ENCODE results near the gene DES. TPM values are rescaled to one million over a fixed set of nuclear protein-coding genes. Genes with fewer than 3 reads are reported as not detected.
"Not testable (repeated sequence)": the region's sequence is repeated elsewhere in the genome, so short reads cannot be mapped to it uniquely, and the experiment has no call there.

DES gene
- total RNA-seq, 2 donors from 2014 or later, result 1.1 to 3.5 TPM

GRCh38 chr2:219405451-219405850 lies 12.7 kb upstream of the DES start:
- no peaks in the 10 kb centered on the region for H3K36me3 Mint-ChIP-seq (ENCODE audit: low read depth)
- Histone ChIP-seq H3K9me3 (ENCODE audit: control insufficient read depth, low read length) (no peaks in the 10 kb centered on the region), H3K36me3 (ENCODE audit: control insufficient read depth, insufficient read depth, low read length) (no peaks in the 10 kb centered on the region), H3K27me3 (ENCODE audit: control insufficient read depth, insufficient read depth, low read length, poor library complexity, severe bottlenecking) (no peaks in the 10 kb centered on the region), H3K4me1 (ENCODE audit: control insufficient read depth, insufficient read depth, low read length) (peaks cover 18% of the 10 kb centered on the region), H3K4me3 (ENCODE audit: low read length) (no peak overlapping the region), H3K9ac (ENCODE audit: extremely low read depth, low read length, poor library complexity, severe bottlenecking) (no peak overlapping the region), H3K27ac (ENCODE audit: low read depth, low read length) (no peak overlapping the region)
- 80 to 89% methylated on average over 4 to 9 of the region's 9 CpGs for WGBS, 2 experiments (ENCODE audit: insufficient coverage in 1 of 2, insufficient read length in 1 of 2)
- DNase-seq, result peak; percentile 85
- H3K4me3 Mint-ChIP-seq, result no peak overlapping the region
- H3K4me1 Mint-ChIP-seq, result peaks cover 19% of the 10 kb centered on the region
- no peaks in the 10 kb centered on the region for H3K9me3 Mint-ChIP-seq
- TF ChIP-seq, protein P1, sequence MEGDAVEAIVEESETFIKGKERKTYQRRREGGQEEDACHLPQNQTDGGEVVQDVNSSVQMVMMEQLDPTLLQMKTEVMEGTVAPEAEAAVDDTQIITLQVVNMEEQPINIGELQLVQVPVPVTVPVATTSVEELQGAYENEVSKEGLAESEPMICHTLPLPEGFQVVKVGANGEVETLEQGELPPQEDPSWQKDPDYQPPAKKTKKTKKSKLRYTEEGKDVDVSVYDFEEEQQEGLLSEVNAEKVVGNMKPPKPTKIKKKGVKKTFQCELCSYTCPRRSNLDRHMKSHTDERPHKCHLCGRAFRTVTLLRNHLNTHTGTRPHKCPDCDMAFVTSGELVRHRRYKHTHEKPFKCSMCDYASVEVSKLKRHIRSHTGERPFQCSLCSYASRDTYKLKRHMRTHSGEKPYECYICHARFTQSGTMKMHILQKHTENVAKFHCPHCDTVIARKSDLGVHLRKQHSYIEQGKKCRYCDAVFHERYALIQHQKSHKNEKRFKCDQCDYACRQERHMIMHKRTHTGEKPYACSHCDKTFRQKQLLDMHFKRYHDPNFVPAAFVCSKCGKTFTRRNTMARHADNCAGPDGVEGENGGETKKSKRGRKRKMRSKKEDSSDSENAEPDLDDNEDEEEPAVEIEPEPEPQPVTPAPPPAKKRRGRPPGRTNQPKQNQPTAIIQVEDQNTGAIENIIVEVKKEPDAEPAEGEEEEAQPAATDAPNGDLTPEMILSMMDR (conservative IDR thresholded peaks at IDR 0.05), result peak; percentile 53
- H3K27ac Mint-ChIP-seq, result no peak overlapping the region
- peaks cover 9% of the 10 kb centered on the region for H3K27me3 Mint-ChIP-seq (ENCODE audit: insufficient read depth)

- Mint-ChIP-seq H3K9me3 (no peaks in the 10 kb centered on the region), H3K4me3 (no peak overlapping the region), H3K27me3 (ENCODE audit: insufficient read depth) (peaks cover 9% of the 10 kb centered on the region), H3K27ac (no peak overlapping the region), H3K36me3 (ENCODE audit: low read depth) (no peaks in the 10 kb centered on the region), H3K4me1 (peaks cover 19% of the 10 kb centered on the region)
- WGBS, 2 experiments (ENCODE audit: insufficient coverage in 1 of 2, insufficient read length in 1 of 2), result 93 to 96% methylated on average over 6 to 7 of the region's 7 CpGs
- Histone ChIP-seq H3K9me3 (ENCODE audit: control insufficient read depth, low read length) (no peaks in the 10 kb centered on the region), H3K4me1 (ENCODE audit: control insufficient read depth, insufficient read depth, low read length) (peaks cover 14% of the 10 kb centered on the region), H3K27ac (ENCODE audit: low read depth, low read length) (no peak overlapping the region), H3K9ac (ENCODE audit: extremely low read depth, low read length, poor library complexity, severe bottlenecking) (no peak overlapping the region), H3K27me3 (ENCODE audit: control insufficient read depth, insufficient read depth, low read length, poor library complexity, severe bottlenecking) (no peaks in the 10 kb centered on the region), H3K4me3 (ENCODE audit: low read length) (no peak overlapping the region), H3K36me3 (ENCODE audit: control insufficient read depth, insufficient read depth, low read length) (no peaks in the 10 kb centered on the region)
- TF ChIP-seq, protein P1 (conservative IDR thresholded peaks at IDR 0.05), result no peak
- DNase-seq, result no peak
These were observed 12.0 kb upstream of the DES start for GRCh38 chr2:219405958-219406860.

DNA sequence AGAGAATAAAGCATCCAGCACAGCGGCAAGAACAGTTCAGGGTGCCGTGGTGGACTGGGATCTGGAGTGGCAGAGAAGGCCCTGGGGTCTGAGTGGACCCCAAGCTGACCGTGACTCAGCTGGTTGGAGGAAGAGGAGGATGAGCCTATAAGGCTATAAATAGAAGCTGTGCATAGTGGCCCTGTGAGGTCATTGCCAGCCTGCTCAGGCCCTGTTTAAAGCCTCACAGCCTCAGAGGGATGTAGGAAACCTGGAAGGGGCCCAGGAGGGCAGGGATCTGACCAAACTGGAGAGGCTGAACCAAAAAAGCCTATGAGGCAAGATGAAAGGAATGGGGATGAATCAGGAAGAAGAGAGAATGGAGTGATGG lies 11.3 kb upstream of the DES start:
- no peaks in the 10 kb centered on the region for H3K27me3 ChIP-seq (ENCODE audit: control insufficient read depth, insufficient read depth, low read length, poor library complexity, severe bottlenecking)
- H3K36me3 ChIP-seq (ENCODE audit: control insufficient read depth, insufficient read depth, low read length), result no peaks in the 10 kb centered on the region
- no peak for DNase-seq
- no peak overlapping the region for H3K4me3 ChIP-seq (ENCODE audit: low read length)
- 91 to 100% methylated on average over 3 of the region's 3 CpGs for WGBS, 2 experiments (ENCODE audit: insufficient coverage in 1 of 2, insufficient read length in 1 of 2)
- Mint-ChIP-seq H3K27ac (no peak overlapping the region), H3K4me3 (no peak overlapping the region), H3K9me3 (peaks cover 3% of the 10 kb centered on the region), H3K36me3 (ENCODE audit: low read depth) (no peaks in the 10 kb centered on the region), H3K4me1 (peaks cover 17% of the 10 kb centered on the region), H3K27me3 (ENCODE audit: insufficient read depth) (peaks cover 9% of the 10 kb centered on the region)
- H3K27ac ChIP-seq (ENCODE audit: low read depth, low read length), result no peak overlapping the region
- H3K9me3 ChIP-seq (ENCODE audit: control insufficient read depth, low read length), result no peaks in the 10 kb centered on the region
- TF ChIP-seq, protein P1 (conservative IDR thresholded peaks at IDR 0.05), result no peak
- no peak overlapping the region for H3K9ac ChIP-seq (ENCODE audit: extremely low read depth, low read length, poor library complexity, severe bottlenecking)
- H3K4me1 ChIP-seq (ENCODE audit: control insufficient read depth, insufficient read depth, low read length), result peaks cover 8% of the 10 kb centered on the region

- WGBS, 2 experiments (ENCODE audit: insufficient coverage in 1 of 2, insufficient read length in 1 of 2), result 76 to 83% methylated on average over 1 to 5 of the region's 5 CpGs
These were observed 10.8 kb upstream of the DES start for GRCh38 chr2:219407343-219407742.

More at GRCh38 chr2:219407343-219407742, 10.8 kb upstream of the DES start:
- DNase-seq; H3K27me3 Mint-ChIP-seq (ENCODE audit: insufficient read depth); H3K9ac ChIP-seq (ENCODE audit: extremely low read depth, low read length, poor library complexity, severe bottlenecking); H3K9me3 ChIP-seq (ENCODE audit: control insufficient read depth, low read length); H3K36me3 ChIP-seq (ENCODE audit: control insufficient read depth, insufficient read depth, low read length); H3K4me3 Mint-ChIP-seq; H3K9me3 Mint-ChIP-seq; H3K27me3 ChIP-seq (ENCODE audit: control insufficient read depth, insufficient read depth, low read length, poor library complexity, severe bottlenecking); H3K27ac Mint-ChIP-seq; H3K4me3 ChIP-seq (ENCODE audit: low read length); H3K4me1 ChIP-seq (ENCODE audit: control insufficient read depth, insufficient read depth, low read length); H3K36me3 Mint-ChIP-seq (ENCODE audit: low read depth); H3K27ac ChIP-seq (ENCODE audit: low read depth, low read length): not testable (repeated sequence)
- peaks cover 12% of the 10 kb centered on the region for H3K4me1 Mint-ChIP-seq

Data from endodermal cell (in vitro differentiated cells).